GM19240 (cell line): Measurements from ENCODE around the gene DPYSL5.

Experiments used
- DNase-seq: peaks from one replicate; pipeline ENCODE4 v3.0.0; 2011; ENCODE audit warnings: low spot score; ENCODE audit not compliant: insufficient read length

DPYSL5 gene

GRCh38 chr2:26988058-26988860, 140.3 kb downstream of the DPYSL5 start:
- DNase-seq, result no peak

GRCh38 chr2:26989156-26989555, 141.2 kb downstream of the DPYSL5 start:
- no peak for DNase-seq

- no peak for DNase-seq
Measured at GRCh38 chr2:26991717-26992116, 143.8 kb downstream of the DPYSL5 start.

- no peak for DNase-seq
Measured at GRCh38 chr2:26993768-26994167, 145.8 kb downstream of the DPYSL5 start.

- no peak for DNase-seq
Measured at GRCh38 chr2:26994983-26995382, 147.1 kb downstream of the DPYSL5 start.

DNA sequence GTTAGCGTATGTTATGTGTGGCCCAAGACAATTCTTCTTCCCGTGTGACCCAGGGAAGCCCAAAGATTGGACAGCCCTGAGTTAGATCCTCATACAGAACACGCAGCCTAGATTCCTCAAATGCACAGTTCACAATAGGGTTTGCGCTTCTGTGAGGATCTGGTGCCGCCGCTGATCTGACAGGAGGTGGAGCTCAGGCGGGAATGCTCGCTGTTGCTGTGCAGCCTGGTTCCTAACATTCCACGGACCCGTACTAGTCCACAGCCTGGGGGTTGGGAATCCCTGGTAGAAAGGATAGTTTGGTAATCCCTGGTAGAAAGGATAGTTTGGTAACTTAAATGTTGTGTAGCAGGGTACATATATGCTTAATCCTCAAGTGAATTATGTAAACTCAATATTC, 149.5 kb downstream of the DPYSL5 start:
- DNase-seq, result no peak

DNA sequence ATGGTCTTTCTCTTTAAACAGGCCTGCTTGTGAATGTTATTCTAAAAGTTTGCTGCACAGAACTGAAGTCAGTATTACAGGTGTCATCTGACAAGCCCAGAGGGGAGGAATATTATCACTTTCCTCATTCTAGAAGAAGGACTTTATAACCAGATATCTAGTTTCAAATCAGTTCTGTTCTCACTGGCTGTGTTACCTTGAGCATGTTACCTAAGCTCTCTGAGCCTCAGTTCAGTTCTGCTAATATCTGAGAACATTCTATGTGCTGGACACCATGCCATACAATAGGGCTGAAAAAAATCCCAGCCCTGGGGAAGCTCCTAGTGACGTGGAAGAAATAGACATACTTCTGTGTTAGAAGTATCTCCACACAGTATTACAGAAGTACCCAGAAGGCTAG, 150.4 kb downstream of the DPYSL5 start:
- DNase-seq, result no peak
